GM12891 (cell line): Measurements from ENCODE around the gene TUT4.

Experiments
- DNase-seq: peaks from one replicate; pipeline ENCODE4 v3.0.0; 2011; ENCODE audit warnings: low spot score; ENCODE audit not compliant: insufficient read length
- FAIRE-seq: peaks from 2 replicates; lab custom pipeline; 2011; peaks lifted over from hg19 to GRCh38; lab: Jason Lieb, UNC
- PAX5 ChIP-seq: IDR thresholded peaks from 2 replicates; pipeline ENCODE4 v1.6.1; 2011; ENCODE audit warnings: low read length, moderate library complexity, mild to moderate bottlenecking; ENCODE audit not compliant: insufficient read depth, severe bottlenecking
- POLR2A ChIP-seq: IDR thresholded peaks from 2 replicates; pipeline ENCODE4 v1.6.1; 2011; ENCODE audit warnings: low read depth, low read length, control low read depth
- POLR2AphosphoS5 ChIP-seq: IDR thresholded peaks from 2 replicates; pipeline ENCODE4 v1.6.1; 2011; ENCODE audit warnings: low read depth, low read length, control low read depth
- POU2F2 ChIP-seq: IDR thresholded peaks from 2 replicates; pipeline ENCODE4 v1.6.1; 2011; ENCODE audit warnings: low read depth, mild to moderate bottlenecking, control low read depth, low read length, moderate library complexity
- SPI1 ChIP-seq: IDR thresholded peaks from 2 replicates; pipeline ENCODE4 v1.6.1; 2011; ENCODE audit warnings: low read depth, low read length, control low read depth
- TAF1 ChIP-seq: IDR thresholded peaks from 2 replicates; pipeline ENCODE4 v1.6.1; 2011; ENCODE audit warnings: low read depth, low read length, control low read depth

The TUT4 gene

GRCh38 chr1:52400131-52400530, 152.8 kb downstream of the TUT4 start:
- no peak for FAIRE-seq
- TF ChIP-seq POU2F2, result no peak
- TF ChIP-seq PAX5, result no peak
- no peak for TF ChIP-seq TAF1
- no peak for DNase-seq

- DNase-seq, result no peak
- FAIRE-seq, result no peak
- no peak for TF ChIP-seq POU2F2
- TF ChIP-seq PAX5, result no peak
Measured at GRCh38 chr1:52399629-52400028, 153.3 kb downstream of the TUT4 start.

GRCh38 chr1:52393174-52393573, 159.7 kb downstream of the TUT4 start:
- no peak for TF ChIP-seq PAX5
- no peak for TF ChIP-seq TAF1
- TF ChIP-seq POLR2A, result no peak
- no peak for TF ChIP-seq POU2F2
- TF ChIP-seq POLR2AphosphoS5, result no peak
- no peak for TF ChIP-seq SPI1

GRCh38 chr1:52386458-52386857, 166.4 kb downstream of the TUT4 start:
- FAIRE-seq, result no peak
- no peak for TF ChIP-seq PAX5
- TF ChIP-seq SPI1, result no peak
- no peak for TF ChIP-seq POLR2A
- TF ChIP-seq POLR2AphosphoS5, result no peak
- no peak for TF ChIP-seq POU2F2
- TF ChIP-seq TAF1, result no peak

More at GRCh38 chr1:52393174-52393573, 159.7 kb downstream of the TUT4 start:
- FAIRE-seq, result no peak
- no peak for DNase-seq

GRCh38 chr1:52385376-52385775, 167.5 kb downstream of the TUT4 start:
- FAIRE-seq (no peak), DNase-seq (no peak)
- TF ChIP-seq POLR2AphosphoS5 (no peak), TAF1 (no peak), SPI1 (no peak), POLR2A (no peak)

More at GRCh38 chr1:52386458-52386857, 166.4 kb downstream of the TUT4 start:
- DNase-seq, result no peak
